ENCODE measurements around the gene ADAMTS8.

DNA sequence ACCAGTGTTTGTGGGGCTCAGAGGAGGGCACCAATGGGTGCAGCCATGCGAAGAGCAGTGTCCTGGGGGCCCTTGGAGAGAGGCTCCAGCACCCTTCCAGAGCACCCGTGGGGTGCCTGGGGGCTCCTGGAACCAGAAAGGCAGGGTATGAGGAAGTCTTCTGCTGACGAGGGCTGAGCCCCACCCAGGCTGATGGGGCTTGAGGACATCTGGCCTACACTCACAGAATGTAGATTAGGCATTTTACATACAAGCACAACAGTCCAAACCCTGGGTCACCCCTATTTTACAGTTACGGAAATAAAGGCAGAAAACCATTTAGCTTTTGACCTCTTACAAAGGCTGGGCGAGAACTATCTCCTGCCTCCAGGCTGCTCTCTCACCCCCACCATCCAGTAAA is 47.6 kb downstream of the ADAMTS8 start:
- TF ChIP-seq, protein P1, sequence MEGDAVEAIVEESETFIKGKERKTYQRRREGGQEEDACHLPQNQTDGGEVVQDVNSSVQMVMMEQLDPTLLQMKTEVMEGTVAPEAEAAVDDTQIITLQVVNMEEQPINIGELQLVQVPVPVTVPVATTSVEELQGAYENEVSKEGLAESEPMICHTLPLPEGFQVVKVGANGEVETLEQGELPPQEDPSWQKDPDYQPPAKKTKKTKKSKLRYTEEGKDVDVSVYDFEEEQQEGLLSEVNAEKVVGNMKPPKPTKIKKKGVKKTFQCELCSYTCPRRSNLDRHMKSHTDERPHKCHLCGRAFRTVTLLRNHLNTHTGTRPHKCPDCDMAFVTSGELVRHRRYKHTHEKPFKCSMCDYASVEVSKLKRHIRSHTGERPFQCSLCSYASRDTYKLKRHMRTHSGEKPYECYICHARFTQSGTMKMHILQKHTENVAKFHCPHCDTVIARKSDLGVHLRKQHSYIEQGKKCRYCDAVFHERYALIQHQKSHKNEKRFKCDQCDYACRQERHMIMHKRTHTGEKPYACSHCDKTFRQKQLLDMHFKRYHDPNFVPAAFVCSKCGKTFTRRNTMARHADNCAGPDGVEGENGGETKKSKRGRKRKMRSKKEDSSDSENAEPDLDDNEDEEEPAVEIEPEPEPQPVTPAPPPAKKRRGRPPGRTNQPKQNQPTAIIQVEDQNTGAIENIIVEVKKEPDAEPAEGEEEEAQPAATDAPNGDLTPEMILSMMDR (IDR thresholded peaks at IDR 0.05): no peak
- no peak for TF ChIP-seq POLR2A (IDR thresholded peaks at IDR 0.05)
